AG09319 (cell line): ENCODE data around the gene GGA2.

Experiments used
- DNase-seq: peaks from one replicate; pipeline ENCODE4 v3.0.0-alpha.2; 2010; ENCODE audit warnings: low read depth; ENCODE audit errors: extremely low read depth
- CTCF ChIP-seq: IDR thresholded peaks from 2 replicates; pipeline ENCODE4 v1.5.1; 2011; ENCODE audit warnings: low read depth, mild to moderate bottlenecking, inconsistent platforms, low read length, moderate library complexity

Gene GGA2

GRCh38 chr16:23500862-23501225 lies 9.4 kb downstream of the GGA2 start:
- no peak for TF ChIP-seq CTCF
- no peak for DNase-seq

DNA sequence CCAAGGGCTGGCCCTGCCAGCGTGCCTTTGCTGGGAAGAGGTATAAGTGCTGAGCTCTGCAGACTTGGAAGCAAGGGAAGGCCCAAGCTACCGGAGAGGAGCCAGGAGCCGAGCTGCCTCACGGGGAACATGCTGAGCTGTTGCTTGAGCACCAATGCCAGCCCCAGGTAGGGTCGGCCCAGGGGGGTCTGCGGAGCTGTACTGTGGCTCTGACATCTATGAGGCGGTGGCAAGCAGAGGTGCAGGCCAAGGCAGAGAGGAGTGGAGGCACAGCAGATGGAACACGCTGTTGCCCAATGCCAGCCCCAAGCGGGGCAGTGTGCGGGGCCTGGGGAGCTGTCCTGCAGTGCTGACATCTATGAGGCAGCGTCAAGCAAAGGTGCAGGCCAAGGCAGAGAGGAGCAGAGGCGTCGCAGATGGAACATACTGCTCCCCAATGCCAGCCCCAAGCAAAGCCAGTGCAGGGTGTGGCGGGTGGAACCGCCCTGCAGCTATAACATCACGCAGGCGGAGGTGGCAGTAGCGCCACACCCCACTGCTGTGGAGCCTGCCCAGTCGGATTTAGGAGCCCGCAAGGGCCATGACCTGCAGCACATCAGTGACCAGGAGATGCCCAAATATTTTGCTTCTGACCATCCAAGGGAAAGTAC lies 10.0 kb downstream of the GGA2 start:
- DNase-seq = no peak
- no peak for TF ChIP-seq CTCF

DNA sequence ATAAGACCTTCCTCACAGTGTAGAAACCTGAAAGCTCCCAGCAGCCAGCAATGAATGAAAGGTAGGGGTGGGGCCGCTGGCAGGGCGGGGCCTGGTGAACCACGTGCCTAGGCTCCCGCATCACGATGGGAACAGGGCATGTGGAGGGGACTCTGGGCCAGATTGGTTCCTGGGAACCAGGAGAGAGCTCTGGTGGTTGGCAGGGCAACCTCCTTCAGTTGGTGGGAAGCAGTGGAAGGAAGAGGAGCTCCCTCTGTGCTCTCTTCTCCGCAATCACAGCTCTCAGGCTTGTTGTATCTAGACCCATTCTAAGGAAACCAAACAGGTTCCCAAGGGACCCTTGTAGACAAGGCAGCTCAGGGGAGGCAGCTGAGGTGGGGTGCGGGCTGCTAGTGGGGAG lies 10.5 kb downstream of the GGA2 start:
- no peak for TF ChIP-seq CTCF
- no peak for DNase-seq

- no peak for TF ChIP-seq CTCF
- no peak for DNase-seq
Observed at GRCh38 chr16:23498863-23499262, 11.4 kb downstream of the GGA2 start.

- no peak for TF ChIP-seq CTCF
- DNase-seq = no peak
Observed at GRCh38 chr16:23497543-23497868, 12.8 kb downstream of the GGA2 start.

DNA sequence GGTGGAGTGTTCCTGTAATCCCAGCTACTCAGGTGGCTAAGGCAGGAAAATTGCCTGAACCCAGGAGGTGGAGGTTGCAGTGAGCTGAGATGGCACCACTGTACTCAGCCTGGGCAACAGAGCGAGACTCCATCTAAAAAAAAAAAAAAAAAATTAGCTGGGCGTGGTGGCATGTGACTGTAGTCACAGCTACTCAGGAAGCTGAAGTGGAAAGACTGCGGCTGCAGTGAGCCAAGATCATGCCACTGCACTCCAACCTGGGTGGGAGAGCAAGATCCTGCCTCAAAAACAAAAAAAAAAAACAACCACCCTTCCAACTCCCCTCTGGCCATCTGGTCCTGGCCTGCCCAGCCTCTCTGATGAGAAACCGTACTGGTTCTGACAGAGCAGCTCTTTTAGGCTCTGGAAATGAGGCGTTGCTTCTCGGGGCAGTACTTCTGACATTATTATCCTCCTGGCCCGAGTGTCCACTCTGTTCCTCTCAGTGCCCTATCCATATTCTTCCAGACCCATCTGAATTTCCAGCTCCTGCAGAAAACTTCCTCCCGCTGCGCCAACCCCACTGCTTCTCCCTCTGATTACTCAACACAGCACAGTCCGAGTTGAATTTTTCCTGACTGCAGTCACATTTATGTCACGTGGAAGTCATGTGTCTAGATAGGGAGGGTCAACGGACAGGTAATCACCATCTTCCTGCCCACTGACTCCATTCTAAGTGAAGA lies 13.3 kb downstream of the GGA2 start:
- no peak for DNase-seq
- no peak for TF ChIP-seq CTCF

DNA sequence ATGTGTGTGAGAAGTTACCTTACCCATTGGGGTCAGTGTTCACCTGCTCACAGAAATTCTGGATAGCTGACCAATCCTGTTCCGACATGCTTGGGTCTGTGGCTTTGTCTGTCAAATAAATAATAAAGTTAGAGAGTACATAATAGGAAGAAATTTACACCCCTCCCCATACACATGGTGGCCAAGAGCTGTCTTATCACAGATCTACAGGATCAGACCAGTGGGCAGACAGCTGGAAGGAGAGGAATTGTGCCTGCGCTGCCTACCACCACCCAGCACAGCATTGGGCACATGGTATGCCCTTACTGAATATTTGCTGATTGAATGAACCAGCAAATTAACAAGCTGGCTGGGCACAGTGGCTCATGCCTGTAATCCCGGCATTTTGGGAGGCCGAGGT lies 14.6 kb downstream of the GGA2 start:
- DNase-seq = no peak
- TF ChIP-seq CTCF = no peak
